Breast epithelium (tissue), 3 donors: ENCODE measurements around the gene ARHGAP26.
A peak's percentile ranks its signal among the peaks of the same experiment; 100 is the strongest.

Source experiments
- CTCF ChIP-seq, 3 donors: fragments of 450-650 bp; IDR thresholded peaks; one replicate each; pipeline ENCODE4 v1.5.1; 2016 to 2017; ENCODE audit warnings: antibody characterized with exemption in 3 of 3, mild to moderate bottlenecking in 3 of 3, moderate library complexity in 3 of 3
- POLR2A ChIP-seq: fragments of 450-650 bp; IDR thresholded peaks from one replicate; pipeline ENCODE4 v1.6.1; 2016; ENCODE audit warnings: antibody characterized with exemption, mild to moderate bottlenecking, moderate library complexity
- POLR2AphosphoS5 ChIP-seq, 3 donors: sonication (generic); formaldehyde crosslinking; IDR thresholded peaks; one replicate each; pipeline ENCODE4 v1.6.1; 2017; ENCODE audit warnings: antibody characterized with exemption in 3 of 3

- no peak for TF ChIP-seq CTCF (IDR thresholded peaks at IDR 0.05)
- TF ChIP-seq POLR2A, result no peak
- TF ChIP-seq POLR2AphosphoS5 (IDR thresholded peaks at IDR 0.05), result peak; percentile 61 to 73 (median 64)
These were observed 104.4 kb downstream of the ARHGAP26 start for GRCh38 chr5:142874540-142874939.
